Ishikawa (cell line): ENCODE data around the gene TMEM108.

ENCODE experiments used
- CREB1 ChIP-seq: IDR thresholded peaks from 2 replicates; pipeline ENCODE4 v1.6.1; 2012; ENCODE audit warnings: low read depth
- EGR1 ChIP-seq: IDR thresholded peaks from 2 replicates; pipeline ENCODE4 v1.6.1; 2012
- FOXM1 ChIP-seq: IDR thresholded peaks from 2 replicates; pipeline ENCODE4 v1.6.1; 2012; ENCODE audit warnings: low read depth, borderline replicate concordance
- MAX ChIP-seq: IDR thresholded peaks from 2 replicates; pipeline ENCODE4 v1.6.1; 2012
- RAD21 ChIP-seq: IDR thresholded peaks from 2 replicates; pipeline ENCODE4 v1.6.1; 2012; ENCODE audit warnings: low read depth
- REST ChIP-seq: IDR thresholded peaks from 2 replicates; pipeline ENCODE4 v1.6.1; 2012; ENCODE audit warnings: low read depth, mild to moderate bottlenecking
- TEAD4 ChIP-seq: IDR thresholded peaks from 2 replicates; pipeline ENCODE4 v1.6.1; 2012
- USF1 ChIP-seq: IDR thresholded peaks from 2 replicates; pipeline ENCODE4 v1.6.1; 2012

GRCh38 chr3:133274477-133274876, 236.3 kb downstream of the TMEM108 start:
- no peak for TF ChIP-seq REST
- no peak for TF ChIP-seq TEAD4
- no peak for TF ChIP-seq RAD21
- no peak for TF ChIP-seq USF1
- TF ChIP-seq EGR1 = no peak
- TF ChIP-seq CREB1 = no peak
- TF ChIP-seq MAX = no peak
- no peak for TF ChIP-seq FOXM1
